ENCODE data around the gene KANSL1. TPM values are rescaled to one million over a fixed set of nuclear protein-coding genes. Genes with fewer than 3 reads are reported as not detected.

KANSL1 gene
- total RNA-seq, 1 experiment from 2014 or later: 83.0 TPM

- Mint-ChIP-seq H3K9me3 (ENCODE audit: unreplicated experiment) (no peaks in the 10 kb centered on the region), H3K4me1 (ENCODE audit: low read depth, unreplicated experiment) (no peaks in the 10 kb centered on the region), H3K36me3 (ENCODE audit: insufficient read depth, unreplicated experiment) (no peaks in the 10 kb centered on the region), H3K27me3 (ENCODE audit: insufficient read depth, unreplicated experiment) (no peaks in the 10 kb centered on the region), H3K4me3 (ENCODE audit: unreplicated experiment) (no peak overlapping the region), H3K27ac (ENCODE audit: unreplicated experiment) (no peak overlapping the region)
- Histone ChIP-seq H3K36me3 (ENCODE audit: control insufficient read depth, insufficient read depth, low read length) (no peaks in the 10 kb centered on the region), H3K27me3 (replicated peaks; ENCODE audit: control insufficient read depth, insufficient read depth, low read length) (no peaks in the 10 kb centered on the region), H3K4me3 (ENCODE audit: low read depth, low read length) (no peak overlapping the region), H3K9me3 (no peaks in the 10 kb centered on the region), H3K4me1 (no peaks in the 10 kb centered on the region)
- DNase-seq: no peak
- intact Hi-C loops (cut with micrococcal nuclease; ENCODE audit: unreplicated experiment): no loop called here
- POLR2A ChIA-PET: no interaction called here
- TF ChIP-seq CTCF (IDR thresholded peaks at IDR 0.05; ENCODE audit: insufficient read depth in 1 of 2, low read depth in 1 of 2, low read length in 1 of 2, severe bottlenecking in 1 of 2, unreplicated experiment in 1 of 2): no peak
- CTCF ChIA-PET: no interaction called here
- no TSS peak for BruUV-seq (replicated peaks)
Observed at GRCh38 chr17:45982791-45983613, 210.2 kb downstream of the KANSL1 start.

- H3K4me1 Mint-ChIP-seq (ENCODE audit: low read depth, unreplicated experiment): no peaks in the 10 kb centered on the region
- H3K27me3 Mint-ChIP-seq (ENCODE audit: insufficient read depth, unreplicated experiment): no peaks in the 10 kb centered on the region
- Histone ChIP-seq H3K4me3 (ENCODE audit: low read depth, low read length) (no peak overlapping the region), H3K9me3 (no peaks in the 10 kb centered on the region), H3K27me3 (replicated peaks; ENCODE audit: control insufficient read depth, insufficient read depth, low read length) (no peaks in the 10 kb centered on the region), H3K36me3 (ENCODE audit: control insufficient read depth, insufficient read depth, low read length) (no peaks in the 10 kb centered on the region), H3K4me1 (0 out of 2 replicates have a peak, but pooled peaks cover 8% of the 10 kb centered on the region)
- BruUV-seq (replicated peaks): no TSS peak
- no peak overlapping the region for H3K4me3 Mint-ChIP-seq (ENCODE audit: unreplicated experiment)
- H3K36me3 Mint-ChIP-seq (ENCODE audit: insufficient read depth, unreplicated experiment): no peaks in the 10 kb centered on the region
- CTCF ChIA-PET: no interaction called here
- intact Hi-C loops (cut with micrococcal nuclease; ENCODE audit: unreplicated experiment): no loop called here
- no peak for TF ChIP-seq CTCF (IDR thresholded peaks at IDR 0.05; ENCODE audit: insufficient read depth in 1 of 2, low read depth in 1 of 2, low read length in 1 of 2, severe bottlenecking in 1 of 2, unreplicated experiment in 1 of 2)
- H3K9me3 Mint-ChIP-seq (ENCODE audit: unreplicated experiment): no peaks in the 10 kb centered on the region
- DNase-seq: no peak
- H3K27ac Mint-ChIP-seq (ENCODE audit: unreplicated experiment): no peak overlapping the region
- POLR2A ChIA-PET: no interaction called here
Observed at GRCh38 chr17:45981306-45981705, 211.9 kb downstream of the KANSL1 start.

- H3K27me3 ChIP-seq (replicated peaks; ENCODE audit: control insufficient read depth, insufficient read depth, low read length): no peaks in the 10 kb centered on the region
- POLR2A ChIA-PET: no interaction called here
- DNase-seq: no peak
- H3K36me3 ChIP-seq (ENCODE audit: control insufficient read depth, insufficient read depth, low read length): no peaks in the 10 kb centered on the region
- H3K9me3 ChIP-seq: no peaks in the 10 kb centered on the region
- H3K4me1 Mint-ChIP-seq (ENCODE audit: low read depth, unreplicated experiment): no peaks in the 10 kb centered on the region
- no peaks in the 10 kb centered on the region for H3K36me3 Mint-ChIP-seq (ENCODE audit: insufficient read depth, unreplicated experiment)
- BruUV-seq (replicated peaks): no TSS peak
- no peak overlapping the region for H3K4me3 ChIP-seq (ENCODE audit: low read depth, low read length)
- no peak overlapping the region for H3K27ac Mint-ChIP-seq (ENCODE audit: unreplicated experiment)
- CTCF ChIA-PET: no interaction called here
- intact Hi-C loops (cut with micrococcal nuclease; ENCODE audit: unreplicated experiment): no loop called here
- TF ChIP-seq CTCF (IDR thresholded peaks at IDR 0.05; ENCODE audit: insufficient read depth in 1 of 2, low read depth in 1 of 2, low read length in 1 of 2, severe bottlenecking in 1 of 2, unreplicated experiment in 1 of 2): no peak
- no peaks in the 10 kb centered on the region for H3K27me3 Mint-ChIP-seq (ENCODE audit: insufficient read depth, unreplicated experiment)
- H3K9me3 Mint-ChIP-seq (ENCODE audit: unreplicated experiment): no peaks in the 10 kb centered on the region
- no peak overlapping the region for H3K4me3 Mint-ChIP-seq (ENCODE audit: unreplicated experiment)
- H3K4me1 ChIP-seq: 0 out of 2 replicates have a peak, but pooled peaks cover 8% of the 10 kb centered on the region
Observed at GRCh38 chr17:45980855-45981254, 212.4 kb downstream of the KANSL1 start.

Other genes starting within 250 kb of the KANSL1 start
- gene STH, start 194.2 kb downstream of the KANSL1 start, total RNA-seq (2022): not detected in 2 replicates
- 2.6 and 2.9 TPM in 2 replicates for gene LRRC37A, start 101.7 kb upstream of the KANSL1 start, total RNA-seq (2022)
- gene ARL17B, start 168.3 kb upstream of the KANSL1 start, total RNA-seq (2022): 36.1 and 41.1 TPM in 2 replicates